Neural cell (in vitro differentiated cells): ENCODE results near the gene SFXN2. TPM values are rescaled to one million over a fixed set of nuclear protein-coding genes. Genes with fewer than 3 reads are reported as not detected.

ENCODE experiments used
- H2AFZ ChIP-seq: fragments of 200-600, 300-800 bp; sonication (generic), shearing (Covaris generic); 2 replicates; pipeline ENCODE4 v1.6.0; 2014; ENCODE audit warnings: low read depth, mild to moderate bottlenecking, antibody characterized with exemption, low read length, moderate library complexity
- H3F3A ChIP-seq: fragments of 200-600 bp; shearing (Covaris generic); 2 replicates; pipeline ENCODE4 v1.6.1; 2016; ENCODE audit warnings: mild to moderate bottlenecking, moderate library complexity, mixed read lengths, antibody characterized with exemption, low read length; ENCODE audit not compliant: insufficient read depth, poor library complexity, severe bottlenecking
- H3K27ac ChIP-seq: fragments of 200-600, 300-800 bp; sonication (generic), shearing (Covaris generic); 2 replicates; pipeline ENCODE4 v1.5.1; 2014; ENCODE audit warnings: mild to moderate bottlenecking, low read length, moderate library complexity
- H3K27me3 ChIP-seq: fragments of 300-800, 200-600 bp; sonication (generic), shearing (Covaris generic); 2 replicates; pipeline ENCODE4 v1.6.0; 2014; ENCODE audit warnings: mild to moderate bottlenecking, low read depth, low read length, moderate library complexity; ENCODE audit not compliant: insufficient read depth
- H3K36me3 ChIP-seq: fragments of 300-800, 200-600 bp; sonication (generic), shearing (Covaris generic); 2 replicates; pipeline ENCODE4 v1.5.1; 2014; ENCODE audit warnings: mild to moderate bottlenecking, antibody characterized with exemption, low read length, moderate library complexity; ENCODE audit not compliant: insufficient read depth
- H3K4me2 ChIP-seq: fragments of 300-800, 200-600 bp; sonication (generic), shearing (Covaris generic); 2 replicates; pipeline ENCODE4 v1.6.0; 2014; ENCODE audit warnings: mild to moderate bottlenecking, low read length
- H3K4me3 ChIP-seq: fragments of 300-800, 200-600 bp; sonication (generic), shearing (Covaris generic); 2 replicates; pipeline ENCODE4 v1.5.1; 2014; ENCODE audit warnings: mild to moderate bottlenecking, low read length, moderate library complexity
- H3K79me2 ChIP-seq: fragments of 200-600 bp; shearing (Covaris generic); replicated peaks from 2 replicates; pipeline ENCODE4 v1.6.0; 2014; ENCODE audit warnings: mild to moderate bottlenecking, low read length, moderate library complexity; ENCODE audit not compliant: insufficient read depth
- H3K9ac ChIP-seq: fragments of 300-800, 200-600 bp; sonication (generic), shearing (Covaris generic); 2 replicates; pipeline ENCODE4 v1.6.1; 2016; ENCODE audit warnings: mild to moderate bottlenecking, low read length, mixed read lengths
- H3K9me2 ChIP-seq: fragments of 200-600 bp; shearing (Covaris generic); 2 replicates; pipeline ENCODE4 v1.6.1; 2016; ENCODE audit warnings: mild to moderate bottlenecking, low read length, mixed read lengths; ENCODE audit not compliant: insufficient read depth
- H3K9me3 ChIP-seq: fragments of 200-600, 300-800 bp; sonication (generic), shearing (Covaris generic); 2 replicates; pipeline ENCODE4 v1.6.1; 2016; ENCODE audit warnings: mild to moderate bottlenecking, mixed run types, low read length, moderate library complexity, mixed read lengths
- H4K20me1 ChIP-seq: fragments of 200-600 bp; shearing (Covaris generic); 2 replicates; pipeline ENCODE4 v1.6.1; 2016; ENCODE audit warnings: mild to moderate bottlenecking, mixed run types; ENCODE audit not compliant: insufficient read depth
- EP300 ChIP-seq: fragments of 450-650 bp; conservative IDR thresholded peaks from 2 replicates; pipeline ENCODE4 v1.6.1; 2014; ENCODE audit warnings: antibody characterized with exemption, mild to moderate bottlenecking, moderate library complexity; ENCODE audit not compliant: poor library complexity, severe bottlenecking
- EZH2 ChIP-seq: fragments of 200-600, 300-800 bp; shearing (Covaris generic), sonication (generic); IDR thresholded peaks from 2 replicates; pipeline ENCODE4 v1.6.1; 2014; ENCODE audit warnings: antibody characterized with exemption, low read length, borderline replicate concordance, mild to moderate bottlenecking; ENCODE audit not compliant: insufficient read depth, poor library complexity, severe bottlenecking
- MXI1 ChIP-seq: fragments of 450-650 bp; conservative IDR thresholded peaks from 2 replicates; pipeline ENCODE4 v1.6.1; 2014; ENCODE audit warnings: antibody characterized with exemption, mild to moderate bottlenecking; ENCODE audit not compliant: poor library complexity, severe bottlenecking
- POLR2AphosphoS5 ChIP-seq: IDR thresholded peaks from 2 replicates; pipeline ENCODE4 v1.6.1; 2012
- RAD21 ChIP-seq: fragments of 450-650 bp; conservative IDR thresholded peaks from 2 replicates; pipeline ENCODE4 v1.6.1; 2014; ENCODE audit warnings: antibody characterized with exemption, mild to moderate bottlenecking, moderate library complexity
- SMC3 ChIP-seq: fragments of 450-650 bp; conservative IDR thresholded peaks from 2 replicates; pipeline ENCODE4 v1.6.1; 2014; ENCODE audit warnings: antibody characterized with exemption, mild to moderate bottlenecking, moderate library complexity; ENCODE audit not compliant: poor library complexity
- TAF1 ChIP-seq: IDR thresholded peaks from 2 replicates; pipeline ENCODE4 v1.6.1; 2012; ENCODE audit warnings: low read depth
- polyA plus RNA-seq: library from polyadenylated mRNA; depleted of rRNA; stranded (reverse); fragments of >200 nt; gene quantifications from 2 replicates; pipeline ENCODE4 v1.2.3, GENCODE V29; 2014
- TF ChIP-seq, protein P1 (sequence below): fragments of 450-650 bp; IDR thresholded peaks from 2 replicates; pipeline ENCODE4 v1.5.1; 2014; ENCODE audit warnings: antibody characterized with exemption, mild to moderate bottlenecking, moderate library complexity; ENCODE audit not compliant: poor library complexity, severe bottlenecking
- TF ChIP-seq, protein P2 (sequence below): IDR thresholded peaks from 2 replicates; pipeline ENCODE4 v1.6.1; 2012; ENCODE audit warnings: borderline replicate concordance

Gene SFXN2
- polyA plus RNA-seq, 1 donor from 2014 or later = 16.0 TPM

DNA sequence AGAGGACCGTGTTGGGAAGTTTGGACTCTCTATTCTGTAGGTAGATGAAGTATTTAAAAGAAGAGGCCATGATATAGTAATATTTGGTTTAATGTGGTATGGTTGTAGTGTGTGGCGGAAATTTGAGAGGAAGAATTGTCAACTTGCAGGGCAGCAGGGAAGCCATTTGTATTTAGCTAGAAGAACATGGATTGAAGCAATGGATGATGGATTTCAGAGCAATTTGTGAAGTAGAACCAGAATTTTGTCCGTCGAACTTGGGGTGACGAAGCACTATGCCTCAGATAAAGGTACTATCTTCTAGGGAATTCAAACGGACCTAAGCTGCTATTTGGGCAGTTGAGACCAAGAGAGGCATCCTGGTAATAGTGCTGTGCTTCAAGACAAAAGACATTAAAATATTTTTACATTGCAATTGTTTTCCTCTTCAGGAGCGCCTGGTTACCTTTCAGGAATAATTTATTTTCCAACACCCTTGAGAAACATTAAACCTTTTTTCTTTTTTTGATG lies 28.7 kb downstream of the SFXN2 start:
- H3K4me3 ChIP-seq = peak overlapping the region; percentile 83
- H3K27me3 ChIP-seq = no peaks in the 10 kb centered on the region
- no peaks in the 10 kb centered on the region for H3K9me3 ChIP-seq
- H3K4me2 ChIP-seq = no peak overlapping the region
- no peaks in the 10 kb centered on the region for H4K20me1 ChIP-seq
- H3K27ac ChIP-seq = peak overlapping the region; percentile 53
- H3K36me3 ChIP-seq = no peaks in the 10 kb centered on the region
- H2AFZ ChIP-seq = peak overlapping the region; percentile 84
- no peaks in the 10 kb centered on the region for H3F3A ChIP-seq
- H3K79me2 ChIP-seq = peaks cover 25% of the 10 kb centered on the region
- H3K9me2 ChIP-seq = no peaks in the 10 kb centered on the region
- TF ChIP-seq RAD21 = no peak
- TF ChIP-seq EZH2 = no peak
- TF ChIP-seq, protein P1, sequence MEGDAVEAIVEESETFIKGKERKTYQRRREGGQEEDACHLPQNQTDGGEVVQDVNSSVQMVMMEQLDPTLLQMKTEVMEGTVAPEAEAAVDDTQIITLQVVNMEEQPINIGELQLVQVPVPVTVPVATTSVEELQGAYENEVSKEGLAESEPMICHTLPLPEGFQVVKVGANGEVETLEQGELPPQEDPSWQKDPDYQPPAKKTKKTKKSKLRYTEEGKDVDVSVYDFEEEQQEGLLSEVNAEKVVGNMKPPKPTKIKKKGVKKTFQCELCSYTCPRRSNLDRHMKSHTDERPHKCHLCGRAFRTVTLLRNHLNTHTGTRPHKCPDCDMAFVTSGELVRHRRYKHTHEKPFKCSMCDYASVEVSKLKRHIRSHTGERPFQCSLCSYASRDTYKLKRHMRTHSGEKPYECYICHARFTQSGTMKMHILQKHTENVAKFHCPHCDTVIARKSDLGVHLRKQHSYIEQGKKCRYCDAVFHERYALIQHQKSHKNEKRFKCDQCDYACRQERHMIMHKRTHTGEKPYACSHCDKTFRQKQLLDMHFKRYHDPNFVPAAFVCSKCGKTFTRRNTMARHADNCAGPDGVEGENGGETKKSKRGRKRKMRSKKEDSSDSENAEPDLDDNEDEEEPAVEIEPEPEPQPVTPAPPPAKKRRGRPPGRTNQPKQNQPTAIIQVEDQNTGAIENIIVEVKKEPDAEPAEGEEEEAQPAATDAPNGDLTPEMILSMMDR = no peak
- peak overlapping the region; percentile 7 for H3K9ac ChIP-seq

DNA sequence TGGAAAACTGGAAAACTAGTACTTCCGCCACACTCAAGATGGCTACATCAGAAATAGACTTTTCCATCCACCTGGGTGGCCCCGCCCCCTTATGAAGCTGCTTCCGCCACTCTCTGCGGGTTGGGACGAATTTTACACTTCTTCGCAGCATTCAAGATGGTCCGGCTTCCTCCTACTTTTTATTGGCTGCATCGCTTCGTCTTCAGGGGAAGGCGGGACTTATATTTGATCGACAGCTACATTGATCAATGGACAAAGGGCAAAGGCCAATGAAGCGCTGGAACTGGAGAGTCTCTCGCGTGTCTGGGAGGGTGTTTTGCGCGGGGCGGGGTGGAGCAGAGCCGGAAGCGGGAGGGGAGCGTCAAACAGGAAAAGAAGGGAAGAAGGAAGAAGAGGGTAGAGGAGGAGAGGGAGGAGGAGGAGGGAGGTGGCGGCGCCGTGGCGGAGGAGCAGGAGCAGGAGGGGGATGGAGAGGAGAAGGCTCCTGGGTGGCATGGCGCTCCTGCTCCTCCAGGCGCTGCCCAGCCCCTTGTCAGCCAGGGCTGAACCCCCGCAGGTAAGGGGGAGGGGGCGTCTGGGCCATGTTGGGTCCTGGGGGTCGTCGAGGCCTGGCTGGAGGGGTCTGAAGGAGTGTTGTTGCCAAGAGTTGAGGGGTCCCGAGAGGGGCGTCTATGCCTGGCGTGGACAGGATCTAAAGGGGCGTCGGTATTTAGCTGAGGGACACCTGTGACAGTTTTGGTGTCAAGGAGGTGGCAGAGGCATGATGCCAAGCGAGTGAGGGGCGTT lies 29.3 kb downstream of the SFXN2 start, which contains the start of gene WBP1L:
TSS of gene WBP1L (plus strand) at position 361 of the 786 bp plus-strand sequence. CDS start at position 467, 106 bp downstream.
- peak; percentile 14 for TF ChIP-seq RAD21
- TF ChIP-seq MXI1 = peak; percentile 96
- TF ChIP-seq TAF1 = peak; percentile 20
- no peak for TF ChIP-seq SMC3
- TF ChIP-seq, protein P2, sequence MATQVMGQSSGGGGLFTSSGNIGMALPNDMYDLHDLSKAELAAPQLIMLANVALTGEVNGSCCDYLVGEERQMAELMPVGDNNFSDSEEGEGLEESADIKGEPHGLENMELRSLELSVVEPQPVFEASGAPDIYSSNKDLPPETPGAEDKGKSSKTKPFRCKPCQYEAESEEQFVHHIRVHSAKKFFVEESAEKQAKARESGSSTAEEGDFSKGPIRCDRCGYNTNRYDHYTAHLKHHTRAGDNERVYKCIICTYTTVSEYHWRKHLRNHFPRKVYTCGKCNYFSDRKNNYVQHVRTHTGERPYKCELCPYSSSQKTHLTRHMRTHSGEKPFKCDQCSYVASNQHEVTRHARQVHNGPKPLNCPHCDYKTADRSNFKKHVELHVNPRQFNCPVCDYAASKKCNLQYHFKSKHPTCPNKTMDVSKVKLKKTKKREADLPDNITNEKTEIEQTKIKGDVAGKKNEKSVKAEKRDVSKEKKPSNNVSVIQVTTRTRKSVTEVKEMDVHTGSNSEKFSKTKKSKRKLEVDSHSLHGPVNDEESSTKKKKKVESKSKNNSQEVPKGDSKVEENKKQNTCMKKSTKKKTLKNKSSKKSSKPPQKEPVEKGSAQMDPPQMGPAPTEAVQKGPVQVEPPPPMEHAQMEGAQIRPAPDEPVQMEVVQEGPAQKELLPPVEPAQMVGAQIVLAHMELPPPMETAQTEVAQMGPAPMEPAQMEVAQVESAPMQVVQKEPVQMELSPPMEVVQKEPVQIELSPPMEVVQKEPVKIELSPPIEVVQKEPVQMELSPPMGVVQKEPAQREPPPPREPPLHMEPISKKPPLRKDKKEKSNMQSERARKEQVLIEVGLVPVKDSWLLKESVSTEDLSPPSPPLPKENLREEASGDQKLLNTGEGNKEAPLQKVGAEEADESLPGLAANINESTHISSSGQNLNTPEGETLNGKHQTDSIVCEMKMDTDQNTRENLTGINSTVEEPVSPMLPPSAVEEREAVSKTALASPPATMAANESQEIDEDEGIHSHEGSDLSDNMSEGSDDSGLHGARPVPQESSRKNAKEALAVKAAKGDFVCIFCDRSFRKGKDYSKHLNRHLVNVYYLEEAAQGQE = peak; percentile 61
- TF ChIP-seq EZH2 = no peak
- TF ChIP-seq POLR2AphosphoS5 = peak; percentile 94
- TF ChIP-seq, protein P1 = no peak
- TF ChIP-seq EP300 = no peak
- Histone ChIP-seq H3K36me3 (no peaks in the 10 kb centered on the region), H3F3A (no peaks in the 10 kb centered on the region), H3K27ac (peak within 1 kb of the TSS; percentile 75), H3K9ac (peak within 1 kb of the TSS; percentile 86), H3K4me3 (peak within 1 kb of the TSS; percentile 83), H4K20me1 (no peaks in the 10 kb centered on the region), H3K9me3 (no peaks in the 10 kb centered on the region), H3K9me2 (no peaks in the 10 kb centered on the region), H3K4me2 (peak within 1 kb of the TSS; percentile 93), H3K79me2 (peaks cover 25% of the 10 kb centered on the region), H3K27me3 (no peaks in the 10 kb centered on the region), H2AFZ (peak within 1 kb of the TSS; percentile 84)
